HEK293 (cell line): ENCODE results near the gene RBMS3.

Experiments
- CTCF ChIA-PET: fragments of 350-600 bp; formaldehyde crosslinking; extraction: SDS; loops from one replicate; lab custom pipeline; 2021; ENCODE audit warnings: antibody characterized with exemption; lab: Yijun Ruan, JAX
- POLR2A ChIA-PET: fragments of 300-600 bp; formaldehyde crosslinking; extraction: SDS; loops from one replicate; lab custom pipeline; 2020; ENCODE audit warnings: antibody characterized with exemption, inconsistent platforms; lab: Yijun Ruan, JAX
- H3K27ac ChIP-seq: fragments of 200-500 bp; sonication (Bioruptor generic); 2 replicates; pipeline ENCODE4 v1.5.1; 2014; ENCODE audit warnings: low read depth, low read length, control low read depth, inconsistent platforms; ENCODE audit errors: extremely low read depth
- H3K36me3 ChIP-seq, 2 experiments: fragments of 200-500 bp in 1 of 2; sonication (Bioruptor generic) in 1 of 2; 1 replicate in 1 of 2; 2 replicates in 1 of 2; pipeline ENCODE4 v1.5.1; 2014 to 2017; ENCODE audit warnings: inconsistent platforms in 2 of 2, low read length in 2 of 2; ENCODE audit not compliant: control insufficient read depth in 2 of 2, insufficient read depth in 1 of 2
- H3K4me1 ChIP-seq: fragments of 200-500 bp; sonication (Bioruptor generic); 2 replicates; pipeline ENCODE4 v1.5.1; 2014; ENCODE audit warnings: mild to moderate bottlenecking, low read length, inconsistent platforms; ENCODE audit not compliant: control insufficient read depth, insufficient read depth
- H3K4me3 ChIP-seq: 2 replicates; pipeline ENCODE4 v1.5.1; 2011; ENCODE audit warnings: low read depth, mild to moderate bottlenecking, control low read depth, low read length, moderate library complexity
- H3K9me3 ChIP-seq: fragments of 200-500 bp; sonication (Bioruptor generic); 2 replicates; pipeline ENCODE4 v1.5.1; 2014; ENCODE audit warnings: low read depth, low read length, inconsistent platforms; ENCODE audit not compliant: control insufficient read depth, insufficient read depth
- BCL11B ChIP-seq: fragments of 450-650 bp; formaldehyde crosslinking; IDR thresholded peaks from 2 replicates; pipeline ENCODE4 v1.5.1; 2016; ENCODE audit warnings: low read depth, missing biosample characterization, missing genetic modification characterization
- FEZF1 ChIP-seq: fragments of 450-650 bp; formaldehyde crosslinking; IDR thresholded peaks from 2 replicates; pipeline ENCODE4 v1.5.1; 2016; ENCODE audit warnings: missing biosample characterization, missing genetic modification characterization
- IKZF3 ChIP-seq: fragments of 450-650 bp; IDR thresholded peaks from 2 replicates; pipeline ENCODE4 v1.5.0; 2018; ENCODE audit warnings: missing biosample characterization, mild to moderate bottlenecking, missing genetic modification characterization, moderate library complexity
- ZEB2 ChIP-seq: fragments of 450-650 bp; formaldehyde crosslinking; IDR thresholded peaks from 2 replicates; pipeline ENCODE4 v1.5.1; 2016; ENCODE audit warnings: missing biosample characterization, missing genetic modification characterization
- ZFP3 ChIP-seq: fragments of 450-650 bp; formaldehyde crosslinking; IDR thresholded peaks from 2 replicates; pipeline ENCODE4 v1.5.1; 2016; ENCODE audit warnings: low read depth, missing biosample characterization, missing genetic modification characterization
- ZFP69B ChIP-seq: fragments of 450-650 bp; formaldehyde crosslinking; IDR thresholded peaks from 2 replicates; pipeline ENCODE4 v1.5.1; 2016; ENCODE audit warnings: missing biosample characterization, missing genetic modification characterization
- ZNF133 ChIP-seq: fragments of 450-650 bp; formaldehyde crosslinking; IDR thresholded peaks from 2 replicates; pipeline ENCODE4 v1.5.1; 2016; ENCODE audit warnings: missing biosample characterization, missing genetic modification characterization
- ZNF169 ChIP-seq: fragments of 450-650 bp; formaldehyde crosslinking; IDR thresholded peaks from 2 replicates; pipeline ENCODE4 v1.5.1; 2016; ENCODE audit warnings: missing biosample characterization, missing genetic modification characterization
- ZNF211 ChIP-seq: fragments of 450-650 bp; formaldehyde crosslinking; IDR thresholded peaks from 2 replicates; pipeline ENCODE4 v1.5.1; 2016; ENCODE audit warnings: low read depth, missing biosample characterization, missing genetic modification characterization
- ZNF223 ChIP-seq: fragments of 450-650 bp; formaldehyde crosslinking; IDR thresholded peaks from 2 replicates; pipeline ENCODE4 v1.5.1; 2016; ENCODE audit warnings: missing biosample characterization, missing genetic modification characterization
- ZNF350 ChIP-seq: fragments of 450-650 bp; formaldehyde crosslinking; IDR thresholded peaks from 2 replicates; pipeline ENCODE4 v1.5.0; 2017; ENCODE audit warnings: missing biosample characterization, mild to moderate bottlenecking, missing genetic modification characterization
- ZNF488 ChIP-seq: fragments of 450-650 bp; formaldehyde crosslinking; IDR thresholded peaks from 2 replicates; pipeline ENCODE4 v1.5.1; 2016; ENCODE audit warnings: missing biosample characterization, missing genetic modification characterization
- ZNF510 ChIP-seq: fragments of 450-650 bp; formaldehyde crosslinking; IDR thresholded peaks from 2 replicates; pipeline ENCODE4 v1.5.1; 2018; ENCODE audit warnings: mild to moderate bottlenecking, missing genetic modification characterization, missing biosample characterization; ENCODE audit not compliant: insufficient replicate concordance
- ZNF558 ChIP-seq: fragments of 450-650 bp; formaldehyde crosslinking; IDR thresholded peaks from 2 replicates; pipeline ENCODE4 v1.5.1; 2016; ENCODE audit warnings: missing biosample characterization, missing genetic modification characterization
- ZNF560 ChIP-seq: fragments of 450-650 bp; formaldehyde crosslinking; IDR thresholded peaks from 2 replicates; pipeline ENCODE4 v1.5.1; 2017; ENCODE audit warnings: missing biosample characterization, missing genetic modification characterization, borderline replicate concordance
- ZNF561 ChIP-seq: fragments of 450-650 bp; IDR thresholded peaks from 2 replicates; pipeline ENCODE4 v1.5.1; 2018; ENCODE audit warnings: missing biosample characterization, missing genetic modification characterization, borderline replicate concordance
- ZNF585B ChIP-seq: fragments of 450-650 bp; formaldehyde crosslinking; IDR thresholded peaks from 2 replicates; pipeline ENCODE4 v1.5.1; 2016; ENCODE audit warnings: missing biosample characterization, missing genetic modification characterization
- ZNF596 ChIP-seq: fragments of 450-650 bp; IDR thresholded peaks from 2 replicates; pipeline ENCODE4 v1.5.0; 2018; ENCODE audit warnings: missing biosample characterization, mild to moderate bottlenecking, missing genetic modification characterization, moderate library complexity
- ZNF600 ChIP-seq: fragments of 450-650 bp; formaldehyde crosslinking; IDR thresholded peaks from 2 replicates; pipeline ENCODE4 v1.5.1; 2016; ENCODE audit warnings: missing biosample characterization, missing genetic modification characterization
- ZNF624 ChIP-seq: fragments of 450-650 bp; formaldehyde crosslinking; IDR thresholded peaks from 2 replicates; pipeline ENCODE4 v1.5.1; 2017; ENCODE audit warnings: missing biosample characterization, missing genetic modification characterization
- ZNF660 ChIP-seq: fragments of 450-650 bp; IDR thresholded peaks from 2 replicates; pipeline ENCODE4 v1.5.1; 2018; ENCODE audit warnings: missing biosample characterization, mild to moderate bottlenecking, missing genetic modification characterization
- ZNF677 ChIP-seq: fragments of 450-650 bp; IDR thresholded peaks from 2 replicates; pipeline ENCODE4 v1.5.0; 2018; ENCODE audit warnings: missing biosample characterization, mild to moderate bottlenecking, missing genetic modification characterization, moderate library complexity
- ZNF707 ChIP-seq: fragments of 450-650 bp; formaldehyde crosslinking; IDR thresholded peaks from 2 replicates; pipeline ENCODE4 v1.5.1; 2016; ENCODE audit warnings: missing biosample characterization, missing genetic modification characterization
- ZSCAN23 ChIP-seq: fragments of 450-650 bp; formaldehyde crosslinking; IDR thresholded peaks from 2 replicates; pipeline ENCODE4 v1.5.1; 2016; ENCODE audit warnings: missing biosample characterization, missing genetic modification characterization
- ZSCAN5A ChIP-seq: fragments of 450-650 bp; formaldehyde crosslinking; IDR thresholded peaks from 2 replicates; pipeline ENCODE4 v1.5.1; 2016; ENCODE audit warnings: missing biosample characterization, missing genetic modification characterization
- TF ChIP-seq, protein P1 (sequence below): fragments of 450-650 bp; formaldehyde crosslinking; optimal IDR thresholded peaks from 2 replicates; pipeline ENCODE3; 2016; ENCODE audit warnings: missing biosample characterization, mild to moderate bottlenecking, missing genetic modification characterization
- TF ChIP-seq, protein P2 (sequence below): sonication (generic); formaldehyde crosslinking; IDR thresholded peaks from 2 replicates; pipeline ENCODE4 v1.8.1; 2022; ENCODE audit warnings: mild to moderate bottlenecking, moderate library complexity, missing genetic modification reagents
- TF ChIP-seq, protein P3 (sequence below): fragments of 450-650 bp; formaldehyde crosslinking; IDR thresholded peaks from 2 replicates; pipeline ENCODE4 v1.5.1; 2016; ENCODE audit warnings: missing biosample characterization, missing genetic modification characterization

Gene RBMS3

DNA sequence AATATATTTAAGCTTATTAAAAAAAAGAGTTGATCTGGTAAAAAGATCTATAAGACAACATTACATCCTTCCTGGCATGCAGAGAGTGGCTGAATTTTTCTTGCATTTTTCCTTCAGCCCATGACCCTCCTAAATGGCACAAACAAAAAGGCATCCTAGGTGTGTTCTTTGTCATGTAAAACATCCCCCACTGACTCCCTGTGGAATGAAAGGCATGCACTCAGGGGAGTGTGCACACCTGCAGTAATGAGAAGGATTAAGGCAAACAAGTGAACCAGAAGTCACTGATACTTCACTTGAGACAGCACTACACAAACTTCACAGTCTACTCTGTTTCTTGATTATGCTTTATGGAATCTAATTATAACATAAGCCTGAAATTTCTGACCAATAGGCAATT is 195.0 kb downstream of the RBMS3 start (continued):
- TF ChIP-seq ZFP3 (tag by site-specific recombination) (no peak), IKZF3 (tag by site-specific recombination) (no peak), ZNF585B (no peak), ZNF558 (no peak), ZNF596 (tag by site-specific recombination) (no peak), ZNF624 (no peak), ZNF510 (tag by site-specific recombination) (no peak), ZNF488 (tag by site-specific recombination) (no peak), ZNF223 (tag by site-specific recombination) (no peak)
- TF ChIP-seq, protein P1, sequence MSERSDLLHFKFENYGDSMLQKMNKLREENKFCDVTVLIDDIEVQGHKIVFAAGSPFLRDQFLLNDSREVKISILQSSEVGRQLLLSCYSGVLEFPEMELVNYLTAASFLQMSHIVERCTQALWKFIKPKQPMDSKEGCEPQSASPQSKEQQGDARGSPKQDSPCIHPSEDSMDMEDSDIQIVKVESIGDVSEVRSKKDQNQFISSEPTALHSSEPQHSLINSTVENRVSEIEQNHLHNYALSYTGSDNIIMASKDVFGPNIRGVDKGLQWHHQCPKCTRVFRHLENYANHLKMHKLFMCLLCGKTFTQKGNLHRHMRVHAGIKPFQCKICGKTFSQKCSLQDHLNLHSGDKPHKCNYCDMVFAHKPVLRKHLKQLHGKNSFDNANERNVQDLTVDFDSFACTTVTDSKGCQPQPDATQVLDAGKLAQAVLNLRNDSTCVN (tag by site-specific recombination), result no peak
- TF ChIP-seq, protein P2, sequence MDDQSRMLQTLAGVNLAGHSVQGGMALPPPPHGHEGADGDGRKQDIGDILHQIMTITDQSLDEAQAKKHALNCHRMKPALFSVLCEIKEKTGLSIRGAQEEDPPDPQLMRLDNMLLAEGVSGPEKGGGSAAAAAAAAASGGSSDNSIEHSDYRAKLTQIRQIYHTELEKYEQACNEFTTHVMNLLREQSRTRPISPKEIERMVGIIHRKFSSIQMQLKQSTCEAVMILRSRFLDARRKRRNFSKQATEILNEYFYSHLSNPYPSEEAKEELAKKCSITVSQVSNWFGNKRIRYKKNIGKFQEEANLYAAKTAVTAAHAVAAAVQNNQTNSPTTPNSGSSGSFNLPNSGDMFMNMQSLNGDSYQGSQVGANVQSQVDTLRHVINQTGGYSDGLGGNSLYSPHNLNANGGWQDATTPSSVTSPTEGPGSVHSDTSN (CRISPR knock-in tag), result no peak

DNA sequence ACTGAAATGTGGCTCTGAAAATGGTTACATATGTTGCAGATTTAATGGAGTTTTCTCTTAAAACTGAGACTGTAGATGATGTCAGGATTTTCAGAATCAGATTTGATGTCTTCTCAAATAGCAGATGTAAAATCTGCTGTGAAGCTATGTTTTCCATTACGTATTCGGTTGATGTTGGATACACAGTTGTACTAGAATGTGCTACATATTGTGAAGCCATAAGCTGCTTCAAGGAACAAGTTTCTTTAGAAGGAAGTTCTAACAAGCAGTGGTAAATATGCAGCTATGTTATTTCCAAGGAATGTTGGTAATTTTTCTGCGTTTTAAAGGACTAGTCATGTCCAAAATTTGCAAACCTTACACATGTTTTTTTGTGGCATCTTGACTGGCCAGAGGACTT is 197.7 kb downstream of the RBMS3 start:
- H3K9me3 ChIP-seq, result no peaks in the 10 kb centered on the region
- TF ChIP-seq ZNF169 (tag by site-specific recombination), result no peak
- no peak for TF ChIP-seq ZEB2 (tag by site-specific recombination)
- no peak for TF ChIP-seq ZSCAN23 (tag by site-specific recombination)
- TF ChIP-seq ZNF211 (tag by site-specific recombination), result no peak
- TF ChIP-seq, protein P3, sequence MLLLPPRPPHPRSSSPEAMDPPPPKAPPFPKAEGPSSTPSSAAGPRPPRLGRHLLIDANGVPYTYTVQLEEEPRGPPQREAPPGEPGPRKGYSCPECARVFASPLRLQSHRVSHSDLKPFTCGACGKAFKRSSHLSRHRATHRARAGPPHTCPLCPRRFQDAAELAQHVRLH (tag by site-specific recombination), result no peak
- no peak for TF ChIP-seq FEZF1 (tag by site-specific recombination)
- no peak for TF ChIP-seq ZNF707 (tag by site-specific recombination)
- TF ChIP-seq ZSCAN5A (tag by site-specific recombination), result no peak
- TF ChIP-seq ZNF561 (tag by site-specific recombination), result no peak
- no peak for TF ChIP-seq BCL11B (tag by site-specific recombination)
- no peak for TF ChIP-seq ZNF600 (tag by site-specific recombination)
- TF ChIP-seq ZFP69B (tag by site-specific recombination), result no peak
- no peak for TF ChIP-seq ZNF350 (tag by site-specific recombination)
- TF ChIP-seq ZNF560 (tag by site-specific recombination), result no peak
- TF ChIP-seq ZNF677 (tag by site-specific recombination), result no peak
- TF ChIP-seq ZNF660 (tag by site-specific recombination), result no peak
- no peak for TF ChIP-seq ZNF133 (tag by site-specific recombination)
- POLR2A ChIA-PET, result no interaction called here
- no peak overlapping the region for H3K4me3 ChIP-seq
- CTCF ChIA-PET, result no interaction called here
- H3K27ac ChIP-seq, result no peak overlapping the region
- H3K36me3 ChIP-seq, result no peaks in the 10 kb centered on the region
- H3K4me1 ChIP-seq, result no peaks in the 10 kb centered on the region
